ENCODE results near the gene ATP11B. TPM values are rescaled to one million over a fixed set of nuclear protein-coding genes. Genes with fewer than 3 reads are reported as not detected.

ATP11B gene
- total RNA-seq, 4 donors from 2014 or later: 45.8 to 61.3 (median 49.4) TPM

- no peak for DNase-seq (ENCODE audit: extremely low spot score)
- WGBS: 94% methylated on average over 3 of the region's 3 CpGs
Observed at GRCh38 chr3:182904164-182904563, 110.9 kb downstream of the ATP11B start.

DNA sequence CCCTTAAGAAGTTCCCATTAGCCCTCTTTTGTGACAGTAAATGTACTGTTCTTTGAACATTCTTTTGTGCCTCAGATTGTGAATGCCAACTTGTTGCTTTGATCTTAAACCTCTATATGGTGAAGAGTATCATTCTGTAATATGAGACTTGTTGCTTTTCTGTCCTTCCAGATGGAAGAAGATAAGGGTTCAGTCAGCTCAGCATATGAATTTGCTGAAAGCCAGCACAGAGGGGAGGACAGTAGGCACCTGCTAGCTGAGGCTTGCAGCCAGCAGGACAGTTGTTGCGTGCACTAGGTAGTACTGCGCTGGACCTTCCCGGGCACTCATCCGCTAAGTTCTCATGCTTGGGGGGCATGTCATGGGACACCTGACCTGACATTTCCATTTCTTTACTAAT is 112.3 kb downstream of the ATP11B start:
- H3K4me1 ChIP-seq: no peaks in the 10 kb centered on the region
- H3K4me3 ChIP-seq: no peak overlapping the region
- H3K27ac ChIP-seq (replicated peaks in 1 of 4): no peak overlapping the region
- H3K27me3 ChIP-seq: no peaks in the 10 kb centered on the region
- no peaks in the 10 kb centered on the region for H3K9me3 ChIP-seq
- TF ChIP-seq POLR2AphosphoS5 (IDR thresholded peaks at IDR 0.05): no peak
- TF ChIP-seq, protein P1, sequence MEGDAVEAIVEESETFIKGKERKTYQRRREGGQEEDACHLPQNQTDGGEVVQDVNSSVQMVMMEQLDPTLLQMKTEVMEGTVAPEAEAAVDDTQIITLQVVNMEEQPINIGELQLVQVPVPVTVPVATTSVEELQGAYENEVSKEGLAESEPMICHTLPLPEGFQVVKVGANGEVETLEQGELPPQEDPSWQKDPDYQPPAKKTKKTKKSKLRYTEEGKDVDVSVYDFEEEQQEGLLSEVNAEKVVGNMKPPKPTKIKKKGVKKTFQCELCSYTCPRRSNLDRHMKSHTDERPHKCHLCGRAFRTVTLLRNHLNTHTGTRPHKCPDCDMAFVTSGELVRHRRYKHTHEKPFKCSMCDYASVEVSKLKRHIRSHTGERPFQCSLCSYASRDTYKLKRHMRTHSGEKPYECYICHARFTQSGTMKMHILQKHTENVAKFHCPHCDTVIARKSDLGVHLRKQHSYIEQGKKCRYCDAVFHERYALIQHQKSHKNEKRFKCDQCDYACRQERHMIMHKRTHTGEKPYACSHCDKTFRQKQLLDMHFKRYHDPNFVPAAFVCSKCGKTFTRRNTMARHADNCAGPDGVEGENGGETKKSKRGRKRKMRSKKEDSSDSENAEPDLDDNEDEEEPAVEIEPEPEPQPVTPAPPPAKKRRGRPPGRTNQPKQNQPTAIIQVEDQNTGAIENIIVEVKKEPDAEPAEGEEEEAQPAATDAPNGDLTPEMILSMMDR (IDR thresholded peaks at IDR 0.05): no peak
- TF ChIP-seq EP300 (IDR thresholded peaks at IDR 0.05): no peak
- no peak for TF ChIP-seq POLR2A (IDR thresholded peaks at IDR 0.05; ENCODE audit: low read depth)
- 99% methylated on average over 4 of the region's 4 CpGs for WGBS
- DNase-seq (ENCODE audit: extremely low spot score): no peak
- intact Hi-C loops (cut with DNase I): no loop called here
- peaks cover 5 to 43% (median 28%) of the 10 kb centered on the region in 4 donors for H3K36me3 ChIP-seq

More at GRCh38 chr3:182904164-182904563, 110.9 kb downstream of the ATP11B start:
- H3K27ac ChIP-seq (replicated peaks in 1 of 4): no peak overlapping the region
- intact Hi-C loops (cut with DNase I): no loop called here
- H3K36me3 ChIP-seq: peaks cover 10 to 53% (median 33%) of the 10 kb centered on the region in 4 donors
- H3K9me3 ChIP-seq: no peaks in the 10 kb centered on the region
- H3K4me3 ChIP-seq: no peak overlapping the region
- no peaks in the 10 kb centered on the region for H3K27me3 ChIP-seq
- no peak for TF ChIP-seq POLR2A (IDR thresholded peaks at IDR 0.05; ENCODE audit: low read depth)
- no peak for TF ChIP-seq EP300 (IDR thresholded peaks at IDR 0.05)
- TF ChIP-seq, protein P1 (IDR thresholded peaks at IDR 0.05): no peak
- no peak for TF ChIP-seq POLR2AphosphoS5 (IDR thresholded peaks at IDR 0.05)
- no peaks in the 10 kb centered on the region for H3K4me1 ChIP-seq

GRCh38 chr3:182906036-182906435 is 112.7 kb downstream of the ATP11B start:
- intact Hi-C loops (cut with DNase I): no loop called here
- Histone ChIP-seq H3K27ac (replicated peaks in 1 of 4) (no peak overlapping the region), H3K4me1 (no peaks in the 10 kb centered on the region), H3K4me3 (no peak overlapping the region), H3K9me3 (no peaks in the 10 kb centered on the region), H3K27me3 (no peaks in the 10 kb centered on the region), H3K36me3 (peaks cover 5 to 45% (median 28%) of the 10 kb centered on the region in 4 donors)
- 83% methylated on average over 1 of the region's 1 CpG for WGBS
- no peak for DNase-seq (ENCODE audit: extremely low spot score)
- no peak for TF ChIP-seq EP300 (IDR thresholded peaks at IDR 0.05)

GRCh38 chr3:182908471-182908870 is 115.2 kb downstream of the ATP11B start:
- TF ChIP-seq, protein P1 (IDR thresholded peaks at IDR 0.05): no peak
- TF ChIP-seq EP300 (IDR thresholded peaks at IDR 0.05) (no peak), POLR2AphosphoS5 (IDR thresholded peaks at IDR 0.05) (no peak), POLR2A (IDR thresholded peaks at IDR 0.05; ENCODE audit: low read depth) (no peak)
- intact Hi-C loops (cut with DNase I): no loop called here
- Histone ChIP-seq H3K27ac (replicated peaks in 1 of 4) (no peak overlapping the region), H3K4me1 (peaks cover 0 to 5% (median 0%) of the 10 kb centered on the region in 4 donors), H3K9me3 (no peaks in the 10 kb centered on the region), H3K36me3 (peaks cover 5 to 39% (median 28%) of the 10 kb centered on the region in 4 donors), H3K27me3 (no peaks in the 10 kb centered on the region), H3K4me3 (no peak overlapping the region)
- WGBS: 77% methylated on average over 1 of the region's 1 CpG
- no peak for DNase-seq (ENCODE audit: extremely low spot score)

DNA sequence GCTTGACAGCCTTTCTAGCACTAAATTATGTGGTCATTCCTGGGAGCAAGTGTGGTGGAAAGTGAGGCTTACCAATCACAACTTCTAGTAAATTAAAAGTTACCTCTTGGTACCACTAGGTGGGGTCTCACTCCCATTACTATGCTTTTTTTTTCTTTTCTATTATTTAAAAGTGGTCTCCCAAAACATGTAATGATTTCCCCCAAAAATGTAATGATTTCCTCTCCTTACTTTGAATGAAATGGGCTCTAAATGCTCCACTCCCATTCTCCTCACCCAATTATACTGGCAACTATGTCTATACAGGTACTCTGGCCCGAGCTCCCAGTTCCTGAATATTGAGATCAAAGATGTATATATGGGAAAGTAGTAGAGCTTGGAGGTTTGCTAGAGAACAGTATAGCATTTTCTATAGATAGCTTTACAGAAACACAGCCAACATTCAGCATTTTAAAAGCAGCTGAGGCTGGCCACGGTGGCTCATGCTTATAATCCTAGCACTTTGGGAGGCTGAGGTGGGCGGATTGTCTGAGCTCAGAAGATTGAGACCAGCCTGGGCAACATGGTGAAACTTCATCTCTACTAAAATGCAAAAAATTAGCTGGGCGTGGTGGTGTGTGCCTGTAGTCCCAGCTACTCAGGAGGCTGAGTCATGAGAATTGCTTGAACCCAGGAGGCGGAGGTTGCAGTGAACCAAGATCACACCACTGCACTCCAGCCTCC is 116.2 kb downstream of the ATP11B start:
- Histone ChIP-seq H3K9me3 (no peaks in the 10 kb centered on the region), H3K27ac (replicated peaks in 1 of 4) (no peak overlapping the region), H3K4me3 (no peak overlapping the region), H3K36me3 (peaks cover 5 to 42% (median 34%) of the 10 kb centered on the region in 4 donors), H3K4me1 (peaks cover 0 to 5% (median 0%) of the 10 kb centered on the region in 4 donors), H3K27me3 (no peaks in the 10 kb centered on the region)
- WGBS: 99% methylated on average over 5 of the region's 5 CpGs
- TF ChIP-seq, protein P1 (IDR thresholded peaks at IDR 0.05): peak in 1 of 3 experiments; percentile 42
- TF ChIP-seq EP300 (IDR thresholded peaks at IDR 0.05): no peak
- no peak for DNase-seq (ENCODE audit: extremely low spot score)
- intact Hi-C loops (cut with DNase I): no loop called here

Data from esophagus muscularis mucosa (tissue), 4 donors.